Stimulated activated naive CD8-positive, alpha-beta T cell treated with anti-CD3 and anti-CD28 coated beads, Interleukin-15, Interleukin-2, amounts not matched to agents 100 ng/mL and 50 ng/mL, for 24 hours (primary cell): Measurements from ENCODE around the gene STRN3.
"Not testable (repeated sequence)": the region's sequence is repeated elsewhere in the genome, so short reads cannot be mapped to it uniquely, and the experiment has no call there.

ENCODE experiments used
- H3K27ac Mint-ChIP-seq: one replicate; pipeline ENCODE4 v1.8.0; 2021; ENCODE audit warnings: mild to moderate bottlenecking, mixed read lengths
- H3K27me3 Mint-ChIP-seq: one replicate; pipeline ENCODE4 v1.8.0; 2021; ENCODE audit warnings: mixed read lengths
- H3K36me3 Mint-ChIP-seq: one replicate; pipeline ENCODE4 v1.8.0; 2021; ENCODE audit warnings: low read depth, mixed read lengths
- H3K4me1 Mint-ChIP-seq: one replicate; pipeline ENCODE4 v1.8.0; 2021; ENCODE audit warnings: low read depth, mixed read lengths
- H3K4me3 Mint-ChIP-seq: one replicate; pipeline ENCODE4 v1.8.0; 2021; ENCODE audit warnings: mild to moderate bottlenecking, mixed read lengths
- H3K9me3 Mint-ChIP-seq: one replicate; pipeline ENCODE4 v1.8.0; 2021; ENCODE audit warnings: mixed read lengths

STRN3 gene

DNA sequence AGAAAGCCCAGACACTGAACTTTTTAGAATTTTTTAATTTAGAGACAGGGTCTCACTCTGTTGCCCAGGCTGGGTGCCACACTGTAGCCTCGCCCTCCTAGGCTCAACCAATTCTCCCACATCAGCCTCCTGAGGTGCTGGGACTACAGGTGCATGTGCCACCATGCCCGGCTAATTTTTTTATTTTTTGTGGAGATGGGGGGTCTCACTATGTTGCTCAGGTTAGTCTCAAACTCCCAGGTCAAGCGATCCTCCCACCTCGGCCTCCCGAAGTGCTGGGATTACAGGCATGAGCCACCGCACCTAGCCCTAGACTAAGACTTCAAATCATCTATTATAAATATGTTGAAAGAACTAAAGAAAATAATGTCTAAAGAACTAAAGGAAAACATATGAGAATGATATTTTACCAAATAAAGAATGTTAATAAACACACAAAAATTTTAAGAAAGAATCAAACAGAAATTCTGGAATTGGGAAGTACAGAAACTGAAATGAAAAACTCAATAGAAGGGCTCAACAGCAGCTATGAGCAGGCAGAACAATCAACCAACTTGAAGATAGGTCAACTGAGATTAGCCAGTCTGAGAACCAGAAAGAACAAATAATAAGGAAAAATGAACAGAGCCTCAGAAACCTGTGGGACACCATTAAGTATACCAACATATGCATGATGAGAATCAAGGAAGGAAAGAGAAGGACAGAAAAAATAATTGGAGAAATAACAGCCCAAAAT is 27.0 kb downstream of the STRN3 start:
- no peaks in the 10 kb centered on the region for H3K27me3 Mint-ChIP-seq
- peaks cover 8% of the 10 kb centered on the region for H3K9me3 Mint-ChIP-seq
- peaks cover 50% of the 10 kb centered on the region for H3K36me3 Mint-ChIP-seq
- H3K4me1 Mint-ChIP-seq, result peaks cover 43% of the 10 kb centered on the region
- H3K4me3 Mint-ChIP-seq, result no peak overlapping the region
- H3K27ac Mint-ChIP-seq, result no peak overlapping the region

GRCh38 chr14:30998100-30998706 is 28.0 kb downstream of the STRN3 start:
- Mint-ChIP-seq H3K4me1 (peaks cover 48% of the 10 kb centered on the region), H3K4me3 (no peak overlapping the region), H3K27ac (no peak overlapping the region), H3K27me3 (no peaks in the 10 kb centered on the region), H3K36me3 (peaks cover 50% of the 10 kb centered on the region), H3K9me3 (peaks cover 8% of the 10 kb centered on the region)

GRCh38 chr14:30996892-30997659 is 29.1 kb downstream of the STRN3 start:
- peaks cover 46% of the 10 kb centered on the region for H3K4me1 Mint-ChIP-seq
- H3K27me3 Mint-ChIP-seq, result no peaks in the 10 kb centered on the region
- no peak overlapping the region for H3K27ac Mint-ChIP-seq
- no peak overlapping the region for H3K4me3 Mint-ChIP-seq
- H3K36me3 Mint-ChIP-seq, result peaks cover 45% of the 10 kb centered on the region
- H3K9me3 Mint-ChIP-seq, result peaks cover 8% of the 10 kb centered on the region

DNA sequence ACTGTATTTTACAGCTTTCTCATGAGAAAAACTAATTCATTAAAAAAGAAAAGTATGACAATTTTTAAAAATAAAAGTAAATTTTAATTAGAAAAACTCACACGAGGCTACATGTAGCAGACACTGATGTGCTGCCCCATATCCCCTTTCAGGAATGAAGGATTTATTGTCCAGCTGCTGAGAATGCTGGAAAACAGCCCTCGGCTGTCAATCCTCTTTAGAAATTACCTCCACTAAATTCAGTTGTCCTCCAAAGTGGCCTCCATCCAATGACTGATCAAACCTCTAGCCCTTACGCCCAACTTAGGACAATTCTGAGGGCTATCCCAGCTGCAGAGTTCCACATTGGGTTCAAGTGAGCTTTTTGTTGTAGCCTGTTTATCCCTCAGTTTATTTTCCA is 30.5 kb downstream of the STRN3 start:
- Mint-ChIP-seq H3K27ac (no peak overlapping the region), H3K4me1 (peaks cover 51% of the 10 kb centered on the region), H3K4me3 (no peak overlapping the region)

GRCh38 chr14:30994681-30995620 is 31.2 kb downstream of the STRN3 start:
- H3K27ac Mint-ChIP-seq, result peak overlapping the region; percentile 69
- peaks cover 8% of the 10 kb centered on the region for H3K9me3 Mint-ChIP-seq
- peaks cover 28% of the 10 kb centered on the region for H3K36me3 Mint-ChIP-seq
- H3K4me3 Mint-ChIP-seq, result peak overlapping the region; percentile 50
- H3K27me3 Mint-ChIP-seq, result no peaks in the 10 kb centered on the region
- peaks cover 48% of the 10 kb centered on the region for H3K4me1 Mint-ChIP-seq

More for the DNA sequence above, 30.5 kb downstream of the STRN3 start:
- no peaks in the 10 kb centered on the region for H3K27me3 Mint-ChIP-seq
- peaks cover 8% of the 10 kb centered on the region for H3K9me3 Mint-ChIP-seq
- peaks cover 34% of the 10 kb centered on the region for H3K36me3 Mint-ChIP-seq

GRCh38 chr14:30993071-30993470 is 33.1 kb downstream of the STRN3 start:
- peaks cover 5% of the 10 kb centered on the region for H3K9me3 Mint-ChIP-seq
- H3K4me1 Mint-ChIP-seq, result peaks cover 57% of the 10 kb centered on the region
- H3K27me3 Mint-ChIP-seq, result no peaks in the 10 kb centered on the region
- H3K36me3 Mint-ChIP-seq, result peaks cover 13% of the 10 kb centered on the region
- no peak overlapping the region for H3K27ac Mint-ChIP-seq
- H3K4me3 Mint-ChIP-seq, result no peak overlapping the region

DNA sequence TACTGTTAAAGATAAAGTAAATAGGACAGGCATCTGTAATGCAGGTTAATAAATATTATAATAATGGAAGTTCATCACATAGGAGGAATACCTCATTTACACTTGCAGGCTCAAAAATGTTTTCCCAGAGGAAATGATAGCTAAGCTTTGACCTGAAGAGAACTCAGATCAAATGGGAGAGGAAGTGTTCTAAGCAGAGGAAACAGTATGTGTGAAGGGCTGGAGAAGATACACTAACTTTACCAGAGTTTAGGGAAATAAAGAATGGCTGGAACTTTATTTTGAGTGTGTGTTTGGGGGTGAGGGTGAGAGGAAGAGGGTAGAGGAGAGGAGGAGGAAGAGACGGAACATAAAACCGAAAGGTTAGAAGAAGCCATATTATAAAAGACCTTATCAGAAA is 34.8 kb downstream of the STRN3 start:
- Mint-ChIP-seq H3K4me3 (no peak overlapping the region), H3K27me3 (no peaks in the 10 kb centered on the region), H3K36me3 (peaks cover 5% of the 10 kb centered on the region), H3K4me1 (peaks cover 53% of the 10 kb centered on the region), H3K27ac (no peak overlapping the region), H3K9me3 (no peaks in the 10 kb centered on the region)

- peaks cover 49% of the 10 kb centered on the region for H3K4me1 Mint-ChIP-seq
Measured at GRCh38 chr14:30990770-30991169, 35.4 kb downstream of the STRN3 start.

GRCh38 chr14:30988509-30988908 is 37.7 kb downstream of the STRN3 start:
- no peaks in the 10 kb centered on the region for H3K9me3 Mint-ChIP-seq
- H3K36me3 Mint-ChIP-seq, result peaks cover 10% of the 10 kb centered on the region
- no peak overlapping the region for H3K27ac Mint-ChIP-seq
- H3K4me3 Mint-ChIP-seq, result no peak overlapping the region
- H3K4me1 Mint-ChIP-seq, result peaks cover 34% of the 10 kb centered on the region
- H3K27me3 Mint-ChIP-seq, result no peaks in the 10 kb centered on the region

More at GRCh38 chr14:30990770-30991169, 35.4 kb downstream of the STRN3 start:
- no peaks in the 10 kb centered on the region for H3K9me3 Mint-ChIP-seq
- peaks cover 5% of the 10 kb centered on the region for H3K36me3 Mint-ChIP-seq
- no peak overlapping the region for H3K4me3 Mint-ChIP-seq
- no peaks in the 10 kb centered on the region for H3K27me3 Mint-ChIP-seq
- H3K27ac Mint-ChIP-seq, result no peak overlapping the region

DNA sequence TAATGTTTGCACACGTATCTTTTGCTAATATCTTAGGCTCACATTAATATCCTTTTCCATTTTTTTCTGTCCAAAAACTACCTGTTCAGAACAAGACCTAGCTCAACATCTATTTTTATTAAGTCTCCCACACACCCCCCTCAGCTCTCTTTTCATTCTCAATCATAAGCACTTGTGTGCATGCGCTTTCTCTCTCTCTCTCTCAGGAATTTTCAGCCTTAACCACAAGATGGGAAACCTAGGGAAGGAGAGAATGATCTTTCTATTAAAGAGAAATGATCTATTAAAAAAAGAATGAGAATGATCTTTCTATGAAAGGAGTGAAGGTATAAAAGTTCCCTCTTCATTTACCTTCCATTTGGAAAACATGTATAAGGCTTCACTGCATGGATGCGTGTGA is 40.4 kb downstream of the STRN3 start:
- peaks cover 10% of the 10 kb centered on the region for H3K36me3 Mint-ChIP-seq
- H3K4me3 Mint-ChIP-seq, result no peak overlapping the region
- H3K9me3 Mint-ChIP-seq, result no peaks in the 10 kb centered on the region
- no peak overlapping the region for H3K27ac Mint-ChIP-seq
- no peaks in the 10 kb centered on the region for H3K27me3 Mint-ChIP-seq
- H3K4me1 Mint-ChIP-seq, result peaks cover 30% of the 10 kb centered on the region

GRCh38 chr14:30983858-30984257 is 42.3 kb downstream of the STRN3 start:
- H3K4me3 Mint-ChIP-seq, result no peak overlapping the region
- no peaks in the 10 kb centered on the region for H3K27me3 Mint-ChIP-seq
- H3K9me3 Mint-ChIP-seq, result no peaks in the 10 kb centered on the region
- H3K27ac Mint-ChIP-seq, result no peak overlapping the region
- H3K4me1 Mint-ChIP-seq, result peaks cover 27% of the 10 kb centered on the region
- peaks cover 4% of the 10 kb centered on the region for H3K36me3 Mint-ChIP-seq

- Mint-ChIP-seq H3K4me3 (no peak overlapping the region), H3K4me1 (peaks cover 22% of the 10 kb centered on the region), H3K36me3 (peaks cover 4% of the 10 kb centered on the region), H3K9me3 (no peaks in the 10 kb centered on the region), H3K27me3 (no peaks in the 10 kb centered on the region), H3K27ac (no peak overlapping the region)
Measured at GRCh38 chr14:30982533-30982932, 43.6 kb downstream of the STRN3 start.

DNA sequence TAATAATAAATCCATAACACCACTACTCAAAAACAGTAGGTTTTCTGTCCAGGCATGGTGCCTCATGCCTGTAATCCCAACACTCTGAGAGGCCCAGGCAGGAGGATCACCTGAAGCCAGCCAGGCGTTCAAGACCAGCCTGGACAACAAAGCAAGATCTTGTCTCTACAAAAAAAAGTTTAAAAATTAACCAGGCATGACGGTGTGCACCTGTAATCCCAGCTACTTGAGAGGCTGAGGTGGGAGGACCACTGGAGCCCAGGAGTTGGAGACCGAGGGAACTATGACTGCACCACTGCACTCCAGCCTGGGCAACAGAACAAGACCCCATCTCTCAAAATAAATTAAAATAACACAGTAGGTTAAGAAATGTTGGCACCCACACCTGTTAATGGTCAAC is 45.2 kb downstream of the STRN3 start:
- H3K36me3 Mint-ChIP-seq, result peaks cover 9% of the 10 kb centered on the region
- no peak overlapping the region for H3K27ac Mint-ChIP-seq
- no peaks in the 10 kb centered on the region for H3K27me3 Mint-ChIP-seq
- no peaks in the 10 kb centered on the region for H3K9me3 Mint-ChIP-seq
- H3K4me3 Mint-ChIP-seq, result no peak overlapping the region
- H3K4me1 Mint-ChIP-seq, result peaks cover 12% of the 10 kb centered on the region

DNA sequence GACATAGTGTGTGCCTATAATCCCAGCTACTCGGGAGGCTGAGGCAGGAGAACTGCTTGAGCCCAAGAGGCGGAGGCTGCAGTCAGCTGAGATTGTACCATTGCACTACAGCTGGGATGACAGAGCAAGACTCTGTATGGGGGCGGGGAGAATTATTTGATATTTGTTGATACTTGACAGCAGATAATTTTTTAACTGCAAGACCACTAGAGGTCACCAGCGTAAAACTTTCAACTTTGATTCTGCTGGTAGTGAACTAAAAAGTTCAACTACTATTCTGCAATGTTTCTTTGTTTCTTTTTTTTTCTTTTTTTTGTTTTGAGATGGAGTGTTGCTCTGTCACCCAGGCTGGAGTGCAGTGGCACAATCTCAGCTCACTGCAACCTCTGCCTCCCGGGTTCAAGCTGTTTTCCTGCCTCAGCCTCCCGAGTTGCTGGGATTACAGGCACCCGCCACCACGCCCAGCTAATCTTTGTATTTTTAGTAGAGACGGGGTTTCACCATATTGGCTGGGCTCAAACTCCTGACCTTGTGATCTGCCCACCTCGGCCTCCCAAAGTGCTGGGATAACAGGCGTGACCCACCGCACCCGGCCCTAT is 46.0 kb downstream of the STRN3 start:
- peaks cover 18% of the 10 kb centered on the region for H3K4me1 Mint-ChIP-seq
- not testable (repeated sequence) for H3K27me3 Mint-ChIP-seq, H3K9me3 Mint-ChIP-seq, H3K27ac Mint-ChIP-seq, H3K36me3 Mint-ChIP-seq, H3K4me3 Mint-ChIP-seq
